22Rv1 (cell line): Measurements from ENCODE around the gene C1QTNF8.

Experiments
- H3K27ac ChIP-seq: fragments of 450-650 bp; 2 replicates; pipeline ENCODE4 v1.5.1; 2017
- CTCF ChIP-seq: fragments of 450-650 bp; IDR thresholded peaks from 2 replicates; pipeline ENCODE4 v1.5.1; 2017; ENCODE audit warnings: mild to moderate bottlenecking
- ZFX ChIP-seq: fragments of 450-650 bp; IDR thresholded peaks from 2 replicates; pipeline ENCODE4 v1.6.1; 2017; ENCODE audit warnings: antibody characterized with exemption, borderline replicate concordance

C1QTNF8 gene

GRCh38 chr16:1132431-1132830 is 36.4 kb upstream of the C1QTNF8 start:
- no peak overlapping the region for H3K27ac ChIP-seq
- TF ChIP-seq ZFX (no peak), CTCF (no peak)

GRCh38 chr16:1131378-1131994 is 35.4 kb upstream of the C1QTNF8 start:
- TF ChIP-seq CTCF (no peak), ZFX (no peak)
- H3K27ac ChIP-seq = no peak overlapping the region

- no peak overlapping the region for H3K27ac ChIP-seq
- no peak for TF ChIP-seq ZFX
- TF ChIP-seq CTCF = no peak
These were observed 34.3 kb upstream of the C1QTNF8 start for GRCh38 chr16:1130382-1130781.

- TF ChIP-seq CTCF (no peak), ZFX (no peak)
- no peak overlapping the region for H3K27ac ChIP-seq
These were observed 33.3 kb upstream of the C1QTNF8 start for GRCh38 chr16:1129106-1129960.

- TF ChIP-seq CTCF = no peak
- no peak overlapping the region for H3K27ac ChIP-seq
These were observed 32.1 kb upstream of the C1QTNF8 start for GRCh38 chr16:1127971-1128715.

GRCh38 chr16:1127101-1127500 is 31.1 kb upstream of the C1QTNF8 start:
- TF ChIP-seq CTCF (no peak), ZFX (no peak)
- no peak overlapping the region for H3K27ac ChIP-seq
